NCI-H1694 (cell line): Measurements from ENCODE around the gene STX10.
"Not testable (repeated sequence)": the region's sequence is repeated elsewhere in the genome, so short reads cannot be mapped to it uniquely, and the experiment has no call there.

ENCODE experiments used
- DNase-seq: peaks from one replicate; lab custom pipeline; 2025; lab: John Stamatoyannopoulos, UW

The STX10 gene, protein sequence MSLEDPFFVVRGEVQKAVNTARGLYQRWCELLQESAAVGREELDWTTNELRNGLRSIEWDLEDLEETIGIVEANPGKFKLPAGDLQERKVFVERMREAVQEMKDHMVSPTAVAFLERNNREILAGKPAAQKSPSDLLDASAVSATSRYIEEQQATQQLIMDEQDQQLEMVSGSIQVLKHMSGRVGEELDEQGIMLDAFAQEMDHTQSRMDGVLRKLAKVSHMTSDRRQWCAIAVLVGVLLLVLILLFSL

DNA sequence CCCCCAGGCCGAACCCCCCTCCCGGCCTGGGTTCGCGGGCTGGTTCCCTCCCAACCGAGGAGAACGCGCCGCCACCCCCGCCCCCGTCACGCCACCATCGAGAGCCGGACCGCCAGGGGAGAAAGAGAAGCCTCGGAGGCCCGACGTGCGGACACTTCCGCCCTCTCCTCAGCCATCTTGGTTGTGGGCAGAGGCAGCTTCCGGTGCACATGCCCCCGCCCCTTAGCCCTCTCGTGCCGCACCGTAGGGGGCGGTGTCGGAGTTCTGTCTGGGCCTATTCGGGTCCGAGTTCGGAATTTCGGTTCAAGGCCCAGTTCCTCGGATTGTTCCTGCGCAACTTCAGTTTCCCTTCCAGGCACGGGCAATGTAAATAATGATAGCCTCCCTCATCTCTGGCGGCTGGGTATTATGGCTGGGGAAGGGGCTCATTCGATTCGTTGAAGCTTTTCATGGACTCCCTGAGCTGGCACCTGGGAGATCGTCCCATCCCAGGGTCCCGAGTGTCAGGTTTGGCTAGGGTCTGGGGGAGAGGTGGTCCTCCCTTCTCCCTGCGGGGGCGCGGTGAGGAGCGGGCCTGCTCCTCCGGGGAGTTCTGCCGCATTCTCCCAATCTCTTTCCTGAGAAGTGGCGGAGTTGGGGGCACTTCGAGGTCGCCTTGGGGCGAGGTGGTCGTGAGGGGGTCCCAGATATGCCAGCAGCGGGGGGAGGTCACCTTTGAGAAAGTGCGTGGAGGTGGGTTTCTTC is at the start of gene STX10, which contains the start of gene IER2:
STX10 (minus strand) TSS at position 189 of the 744 bp plus-strand sequence. CDS start 202 bp downstream, outside the sequence.
IER2 (plus strand) TSS at position 225 of the 744 bp plus-strand sequence. CDS start 2,776 bp downstream, outside the sequence.
- DNase-seq: peak; percentile 79

DNA sequence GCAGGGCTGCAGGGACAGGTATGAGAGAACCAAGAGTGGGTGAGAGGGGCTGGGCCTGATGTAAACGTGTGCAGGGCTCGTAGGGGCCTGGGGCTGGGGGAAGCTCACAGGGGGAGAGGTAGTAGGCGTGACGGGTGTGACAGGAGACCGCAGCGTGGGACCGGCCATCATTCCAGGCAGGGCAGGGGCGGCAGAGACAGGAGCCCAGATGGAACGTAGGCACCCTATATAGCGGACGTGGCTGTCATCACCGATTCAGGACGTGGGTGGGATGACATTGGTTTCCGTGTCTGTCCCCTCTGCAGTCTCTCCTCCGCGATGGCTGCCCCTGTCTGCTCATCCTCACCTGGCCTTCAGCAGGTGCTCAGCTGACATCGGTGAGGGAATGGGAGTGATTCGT is 48.5 kb upstream of the STX10 start:
- DNase-seq: no peak

DNA sequence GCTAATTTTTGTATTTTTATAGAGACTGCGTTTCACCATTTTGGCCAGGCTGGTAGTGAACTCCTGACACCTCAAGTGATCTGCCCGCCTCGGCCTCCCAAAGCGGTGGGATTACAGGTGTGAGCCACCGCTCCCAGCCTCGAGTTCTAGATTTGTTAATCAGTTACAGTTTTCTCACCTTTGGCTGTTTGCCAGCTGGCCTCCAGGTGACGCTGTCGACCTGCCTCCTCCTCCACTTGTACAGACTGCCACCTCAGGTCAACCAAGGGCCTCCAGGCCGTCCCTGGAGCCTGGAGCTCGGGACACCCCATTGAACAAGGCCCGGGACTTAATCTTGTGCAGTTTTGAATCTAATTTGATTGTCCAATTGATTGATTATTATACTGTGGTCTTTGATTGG is 45.5 kb upstream of the STX10 start:
- DNase-seq: no peak

DNA sequence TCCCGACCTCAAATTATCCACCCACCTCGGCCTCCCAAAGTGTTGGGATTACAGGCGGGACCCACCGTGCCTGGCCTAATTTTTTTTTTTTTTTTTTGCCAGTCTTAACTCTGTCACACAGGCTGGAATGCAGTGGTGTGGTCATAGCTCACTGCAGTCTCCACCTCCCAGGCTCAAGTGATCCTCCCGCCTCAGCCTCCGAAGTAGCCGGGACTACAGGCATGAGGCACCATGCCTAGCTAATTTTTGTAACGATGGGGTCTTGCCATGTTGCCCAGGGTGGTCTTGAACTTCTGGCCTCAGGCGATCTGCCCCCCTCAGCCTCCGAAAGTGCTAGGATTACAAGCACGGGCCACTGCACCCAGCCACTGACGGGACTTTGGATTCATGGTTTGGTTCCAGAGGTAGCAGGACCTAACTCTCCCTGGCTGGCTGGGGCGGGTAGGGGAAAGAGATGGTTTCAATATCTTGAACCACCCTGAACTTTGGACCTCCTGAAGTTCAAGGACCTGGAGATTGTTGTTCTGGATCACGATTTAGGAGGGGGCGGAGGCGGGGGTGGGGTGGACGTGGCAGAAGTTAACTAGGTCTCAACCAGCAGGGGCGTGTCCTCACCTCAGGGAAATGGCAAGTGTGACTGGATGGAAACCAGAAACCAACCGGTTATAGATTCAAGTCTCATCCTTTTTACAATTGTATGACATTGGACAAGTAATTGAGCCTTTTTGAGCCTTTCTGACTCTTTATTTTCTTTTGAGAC is 40.8 kb upstream of the STX10 start:
- no peak for DNase-seq

DNA sequence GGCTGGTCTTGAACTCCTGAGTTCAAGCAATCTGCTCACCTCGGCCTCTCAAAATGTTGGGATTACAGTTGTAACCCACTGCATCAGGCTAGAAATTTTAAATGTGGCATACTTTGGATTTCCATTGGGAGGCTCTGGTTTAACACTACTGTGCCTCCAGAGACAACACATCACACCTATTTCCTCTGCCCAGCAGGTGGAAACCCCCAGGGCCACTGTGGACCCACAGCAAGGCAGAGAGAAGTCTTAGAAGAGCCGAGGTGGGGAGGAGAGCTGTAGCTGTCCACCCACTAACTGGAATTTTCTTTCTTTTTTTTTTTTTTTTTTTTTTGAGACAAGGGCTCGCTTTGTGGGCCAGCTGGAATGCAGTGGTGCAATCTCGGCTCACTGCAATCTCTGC is 39.4 kb upstream of the STX10 start:
- no peak for DNase-seq

DNA sequence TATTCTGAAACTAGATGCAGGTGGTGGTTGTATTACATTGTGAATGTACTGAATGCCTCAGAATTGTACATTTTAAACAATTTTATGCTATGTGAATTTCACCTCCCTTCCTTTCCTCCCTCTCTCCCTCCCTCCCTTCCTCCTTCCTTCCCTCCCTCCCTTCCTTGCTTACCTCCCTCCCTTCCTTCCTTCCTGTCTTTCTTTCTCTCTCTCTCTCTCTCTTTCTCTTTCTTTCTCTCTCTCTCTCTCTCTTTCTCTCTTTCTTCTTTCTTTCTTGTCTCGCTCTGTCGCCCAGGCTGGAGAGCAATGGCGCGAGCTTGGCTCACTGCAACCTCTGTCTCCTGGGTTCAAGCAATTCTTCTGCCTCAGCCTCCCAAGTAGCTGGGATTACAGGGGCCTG is 37.2 kb upstream of the STX10 start:
- no peak for DNase-seq

DNA sequence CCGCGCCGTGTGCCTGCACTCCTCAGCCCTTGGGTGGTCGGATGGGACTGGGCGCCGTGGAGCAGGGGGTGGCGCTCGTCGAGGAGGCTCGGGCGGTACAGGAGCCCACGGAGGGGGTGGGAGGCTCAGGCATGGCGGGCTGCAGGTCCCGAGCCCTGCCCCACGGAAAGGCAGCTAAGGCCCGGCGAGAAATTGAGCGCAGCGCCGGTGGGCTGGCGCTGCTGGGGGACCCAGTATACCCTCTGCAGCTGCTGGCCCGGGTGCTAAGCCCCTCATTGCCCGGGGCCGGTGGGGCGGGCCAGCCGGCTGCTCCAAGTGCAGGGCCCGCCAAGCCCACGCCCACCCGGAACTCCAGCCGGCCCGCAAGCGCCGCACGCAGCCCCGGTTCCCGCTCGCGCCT is 36.5 kb upstream of the STX10 start:
- not testable (repeated sequence) for DNase-seq

DNA sequence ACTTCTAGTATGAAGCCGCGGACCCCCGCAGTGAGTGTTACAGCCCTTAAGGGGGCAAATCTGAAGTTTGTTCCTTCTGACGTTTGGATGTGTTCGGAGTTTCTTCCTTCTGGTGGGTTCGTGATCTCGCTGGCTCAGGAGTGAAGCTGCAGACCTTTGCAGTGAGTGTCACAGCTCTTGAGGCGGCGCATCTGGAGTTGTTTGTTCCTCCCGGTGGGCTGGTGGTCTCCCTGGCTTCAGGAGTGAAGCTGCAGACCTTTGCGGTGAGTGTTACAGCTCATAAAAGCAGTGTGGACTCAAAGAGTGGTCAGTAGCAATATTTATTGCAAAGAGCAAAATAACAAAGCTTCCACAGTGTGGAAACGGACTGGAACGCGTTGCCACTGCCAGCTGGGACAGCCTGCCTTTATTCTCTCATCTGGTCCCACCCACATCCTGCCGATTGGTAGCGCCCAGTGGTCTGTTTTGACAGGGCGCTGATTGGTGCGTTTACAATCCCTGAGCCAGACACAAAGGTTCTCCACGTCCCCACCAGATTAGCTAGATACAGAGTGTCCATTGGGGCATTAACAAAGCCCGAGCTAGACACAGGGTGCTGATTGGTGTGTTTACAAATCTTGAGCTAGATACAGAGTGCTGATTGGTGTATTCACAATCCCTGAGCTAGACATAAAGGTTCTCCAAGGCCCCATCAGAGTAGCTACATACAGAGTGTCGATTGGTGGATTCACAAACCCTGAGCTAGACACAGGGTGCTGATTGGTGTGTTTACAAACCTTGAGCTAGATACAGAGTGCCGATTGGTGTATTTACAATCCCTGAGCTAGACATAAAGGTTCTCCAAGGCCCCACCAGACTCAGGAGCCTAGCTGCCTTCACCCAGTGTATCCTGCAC is 35.8 kb upstream of the STX10 start:
- DNase-seq: not testable (repeated sequence)

DNA sequence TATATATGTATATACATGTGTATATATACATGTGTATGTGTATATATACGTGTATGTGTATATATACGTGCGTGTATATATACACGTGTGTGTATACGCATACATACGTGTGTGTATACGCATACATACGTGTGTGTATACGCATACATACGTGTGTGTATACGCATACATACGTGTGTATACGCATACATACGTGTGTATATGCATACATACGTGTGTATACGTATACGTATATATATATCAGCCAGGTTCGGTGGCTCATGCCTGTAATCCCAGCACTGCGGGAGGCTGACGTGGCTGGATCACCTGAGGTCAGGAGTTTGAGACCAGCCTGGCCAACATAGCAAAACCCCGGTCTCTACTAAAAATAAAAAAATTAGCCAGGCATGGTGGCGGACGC is 34.8 kb upstream of the STX10 start:
- DNase-seq: not testable (repeated sequence)

DNA sequence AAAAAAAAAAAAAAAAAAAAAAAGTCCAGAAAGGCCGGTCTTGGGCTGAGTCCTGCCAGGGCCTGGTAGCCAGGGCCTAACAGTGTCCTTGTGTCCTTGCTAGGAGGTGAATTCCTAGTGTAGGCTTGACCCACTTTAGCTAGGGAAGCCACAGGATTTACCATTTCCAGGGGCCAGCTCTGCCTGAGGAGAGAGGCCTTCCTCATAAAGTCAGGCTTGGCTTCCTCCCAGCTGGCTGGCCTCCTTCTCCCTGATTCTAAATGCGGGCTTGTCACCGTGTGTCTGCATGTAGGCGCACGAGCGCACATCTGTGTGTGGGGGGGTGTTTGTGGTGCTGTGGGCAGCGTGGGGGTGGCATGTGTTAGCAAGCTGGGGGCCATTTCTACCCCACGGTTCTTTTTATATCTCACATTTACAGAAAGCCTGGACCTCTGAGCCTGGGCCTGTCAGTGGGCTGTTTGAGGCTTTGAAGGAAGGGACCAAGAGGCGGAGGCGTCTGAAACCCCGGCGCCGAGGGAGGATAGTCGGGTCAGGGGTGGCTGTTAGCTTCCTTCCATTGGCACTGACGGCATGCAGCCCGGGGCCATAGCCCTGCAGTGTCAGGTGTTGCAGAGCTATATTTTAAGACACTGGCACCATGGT is 31.7 kb upstream of the STX10 start:
- DNase-seq: peak; percentile 34

DNA sequence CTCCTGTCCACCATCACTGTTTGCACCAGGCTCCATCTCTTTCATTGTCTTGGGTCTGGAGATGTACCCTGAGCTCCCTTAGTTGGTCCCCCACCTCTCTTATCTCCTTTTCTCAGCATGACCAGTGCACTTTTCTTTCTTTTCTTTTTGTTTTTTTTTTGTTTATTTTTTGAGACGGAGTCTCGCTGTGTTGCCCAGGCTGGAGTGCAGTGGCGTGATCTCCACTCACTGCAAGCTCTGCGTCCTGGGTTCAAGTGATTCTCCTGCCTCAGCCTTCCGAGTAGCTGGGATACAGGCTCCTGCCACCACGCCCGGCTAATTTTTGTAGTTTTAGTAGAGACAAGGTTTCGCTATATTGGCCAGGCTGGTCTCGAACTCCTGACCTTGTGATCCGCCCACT is 28.1 kb upstream of the STX10 start:
- DNase-seq: not testable (repeated sequence)

DNA sequence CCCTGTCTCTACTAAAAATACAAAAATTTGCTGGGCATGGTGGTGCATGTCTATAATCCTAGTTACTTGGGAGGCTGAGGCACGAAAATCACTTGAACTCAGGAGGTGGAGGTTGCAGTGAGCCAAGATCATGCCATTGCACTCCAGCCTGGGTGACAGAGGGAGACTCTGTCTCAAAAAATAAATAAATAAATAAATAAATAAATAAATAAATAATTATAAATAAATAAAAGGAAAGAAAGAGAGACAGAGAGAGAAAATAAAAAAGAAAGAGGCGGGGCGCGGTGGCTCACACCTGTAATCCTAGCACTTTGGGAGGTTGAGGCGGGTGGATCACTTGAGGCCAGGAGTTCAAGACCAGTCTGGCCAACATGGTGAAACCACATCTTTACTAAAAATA is 27.4 kb upstream of the STX10 start:
- DNase-seq: not testable (repeated sequence)

DNA sequence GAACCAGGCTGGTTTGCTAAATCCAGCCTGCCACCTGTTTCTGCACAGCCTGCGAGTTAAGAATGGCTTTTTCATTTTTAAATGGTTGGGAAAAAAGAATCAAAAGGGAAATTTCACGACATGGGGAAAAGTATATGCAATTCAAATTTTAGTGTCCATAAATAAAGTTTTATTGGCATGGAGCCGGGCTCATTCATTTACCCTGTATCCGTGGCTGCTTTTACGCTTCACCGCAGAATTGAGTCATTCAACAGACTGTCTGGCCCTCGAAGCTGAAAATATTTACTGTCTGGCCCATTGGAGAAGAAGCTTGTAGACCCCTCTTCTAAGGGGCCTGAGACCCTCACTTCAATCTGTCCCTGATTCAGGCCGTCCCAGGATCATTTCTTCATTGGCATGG is 26.2 kb upstream of the STX10 start:
- no peak for DNase-seq

DNA sequence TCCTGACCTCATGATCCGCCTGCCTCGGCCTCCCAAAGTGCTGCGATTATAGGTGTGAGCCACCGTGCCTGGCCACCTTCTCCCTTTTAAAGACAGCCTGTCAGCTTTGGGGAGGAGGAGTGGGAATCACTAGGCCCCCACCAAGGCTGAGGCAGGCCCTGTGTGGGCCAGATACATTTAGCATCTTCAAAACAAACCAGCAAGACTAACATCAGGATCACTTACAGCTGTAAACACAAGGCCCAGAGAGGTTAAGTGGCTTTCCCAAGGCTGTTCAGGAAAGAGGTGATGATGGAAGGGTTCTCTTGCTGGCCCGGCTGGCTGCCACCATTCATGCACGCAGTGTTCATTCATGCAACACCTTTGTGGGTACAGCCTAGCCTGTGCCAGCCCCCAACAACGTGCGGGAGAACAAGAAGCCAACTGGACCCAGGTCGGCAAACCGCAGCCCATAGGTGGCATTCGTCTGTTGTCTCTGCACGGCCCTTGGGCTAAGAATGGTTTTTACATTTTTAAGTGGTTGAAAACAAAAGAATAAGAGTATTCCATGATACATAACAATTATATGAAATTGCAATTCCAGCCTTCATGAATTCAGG is 23.1 kb upstream of the STX10 start:
- DNase-seq: no peak

DNA sequence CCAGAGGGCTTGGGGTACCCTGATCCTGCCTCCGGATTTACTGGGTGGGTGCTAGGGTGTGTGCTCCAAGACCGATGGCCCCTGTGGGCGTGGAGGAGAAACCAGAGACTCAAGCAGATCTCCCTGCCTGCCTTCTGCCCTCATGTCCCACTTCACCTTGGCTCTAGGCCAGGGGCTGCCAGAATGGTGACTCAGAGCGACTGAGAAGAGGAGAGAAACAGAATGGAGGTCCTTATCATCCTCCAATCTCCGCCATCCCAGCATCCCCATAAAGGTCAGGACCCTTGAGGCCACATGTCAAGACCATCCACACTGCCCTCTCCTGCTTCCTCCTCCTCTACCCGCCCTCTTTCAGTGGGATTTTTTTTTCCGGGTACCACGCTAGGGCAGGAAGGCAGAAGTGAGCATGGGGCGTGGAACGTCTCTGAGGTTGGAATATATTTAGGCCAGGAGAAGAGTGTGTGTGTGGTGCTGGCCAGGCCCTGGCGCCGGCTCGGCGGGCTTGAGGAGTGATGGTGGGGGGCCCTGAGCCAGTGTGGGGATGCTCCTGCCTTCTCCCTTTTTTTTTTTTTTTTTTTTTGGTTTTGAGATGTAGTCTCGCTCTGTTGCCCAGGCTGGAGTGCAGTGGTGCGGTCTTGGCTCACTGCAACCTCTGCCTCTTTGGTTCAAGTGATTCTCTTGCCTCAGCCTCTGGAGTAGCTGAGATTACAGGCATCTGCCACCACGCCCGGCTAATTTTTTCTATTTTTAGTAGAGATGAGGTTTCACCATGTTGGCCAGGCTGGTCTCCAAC is 22.4 kb upstream of the STX10 start:
- no peak for DNase-seq

DNA sequence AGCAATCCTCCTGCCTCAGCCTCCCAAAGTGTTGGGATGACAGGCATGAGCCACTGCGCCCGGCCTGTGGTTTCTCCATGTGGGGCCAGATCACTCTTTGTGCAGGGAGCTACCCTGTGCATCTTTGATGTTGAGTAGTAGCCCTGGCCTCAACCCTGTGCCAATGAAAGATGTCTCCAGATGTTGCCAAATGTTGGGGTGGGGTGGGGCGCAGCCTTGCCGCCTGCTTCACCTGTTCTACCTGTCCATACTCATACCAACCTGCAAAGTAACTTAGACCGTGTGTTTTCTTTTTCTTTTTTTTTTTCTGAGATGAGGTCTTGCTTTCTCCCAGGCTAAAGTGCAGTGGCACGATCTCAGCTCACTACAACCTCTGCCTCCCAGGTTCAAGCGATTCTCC is 21.0 kb upstream of the STX10 start:
- no peak for DNase-seq

DNA sequence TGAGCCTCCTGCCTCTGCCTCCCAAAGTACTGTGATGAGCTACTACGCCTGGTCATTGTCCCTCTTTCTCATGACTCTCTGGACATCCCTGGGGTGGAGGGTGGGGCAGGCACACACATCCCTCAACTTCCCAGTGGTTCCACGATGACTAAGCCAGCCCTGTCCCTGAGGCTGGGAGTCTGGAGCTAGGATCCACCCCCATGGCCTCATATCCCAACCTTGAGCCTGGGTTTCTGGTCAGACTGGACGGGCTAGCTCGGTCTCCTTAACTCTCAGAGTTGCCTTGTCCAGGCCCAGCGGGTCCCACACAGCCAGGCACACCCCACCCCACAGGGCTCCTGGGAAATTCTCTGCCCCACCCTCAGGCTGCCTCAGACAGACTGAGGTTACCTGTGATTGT is 19.6 kb upstream of the STX10 start:
- DNase-seq: no peak

DNA sequence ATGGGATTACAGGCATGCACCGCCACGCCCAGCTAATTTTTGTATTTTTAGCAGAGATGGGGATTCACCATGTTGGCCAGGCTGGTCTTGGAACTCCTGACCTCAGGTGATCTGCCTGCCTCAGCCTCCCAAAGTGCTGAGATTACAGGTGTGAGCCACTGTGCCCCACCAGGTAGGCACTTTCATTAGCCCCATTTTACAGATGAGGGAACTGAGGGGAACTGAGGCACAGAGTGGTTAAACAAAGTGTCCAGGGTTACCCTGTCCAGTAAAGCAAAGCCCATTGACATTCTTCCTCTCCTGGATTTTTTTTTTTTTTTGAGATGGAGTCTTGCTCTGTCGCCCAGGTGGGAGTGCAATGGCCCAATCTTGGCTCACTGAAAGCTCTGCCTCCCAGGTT is 16.0 kb upstream of the STX10 start:
- not testable (repeated sequence) for DNase-seq

DNA sequence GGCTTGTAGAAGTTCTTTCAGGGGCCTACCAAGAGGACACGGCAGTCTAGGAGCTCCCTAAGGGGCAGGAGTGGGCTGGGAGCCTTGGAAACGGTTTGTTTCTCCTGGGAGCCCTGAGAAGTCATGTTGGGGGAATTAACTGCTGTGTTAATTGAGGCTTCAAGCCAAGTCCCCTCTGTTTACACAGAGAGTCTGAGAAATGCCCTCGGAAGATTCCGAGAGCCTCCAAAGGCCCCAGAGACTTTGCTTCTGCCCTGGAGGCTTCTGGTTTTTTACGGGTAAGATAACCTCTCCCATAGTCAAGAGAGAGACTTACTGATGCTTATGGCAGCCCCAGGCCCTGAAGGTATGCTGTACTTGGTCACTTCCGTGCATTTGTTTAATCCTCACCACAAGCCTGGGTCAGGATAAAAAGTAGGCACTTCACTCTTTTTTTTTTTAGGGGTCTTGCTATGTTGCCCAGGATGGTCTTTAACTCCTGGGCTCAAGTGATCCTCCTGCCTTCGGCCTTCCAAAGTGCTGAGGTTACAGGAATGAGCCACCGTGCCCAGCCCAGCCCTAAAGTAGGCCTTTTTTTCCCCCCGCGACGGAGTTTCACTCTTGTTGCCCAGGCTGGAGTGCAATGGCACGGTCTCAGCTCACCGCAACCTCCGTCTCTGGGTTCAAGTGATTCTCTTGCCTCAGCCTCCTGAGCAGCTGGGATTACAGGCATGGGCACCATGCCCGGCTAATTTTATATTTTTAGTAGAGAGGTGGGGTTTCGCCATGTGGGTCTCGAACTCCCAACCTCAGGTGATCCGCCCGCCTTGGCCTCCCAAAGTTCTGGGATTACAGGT is 15.2 kb upstream of the STX10 start:
- no peak for DNase-seq
